ENCODE data around the gene DNAH12.
"Not testable (repeated sequence)": the region's sequence is repeated elsewhere in the genome, so short reads cannot be mapped to it uniquely, and the experiment has no call there.

DNAH12 gene

GRCh38 chr3:57411715-57412114 is 132.4 kb downstream of the DNAH12 start:
- DNase-seq: no peak

GRCh38 chr3:57409471-57409870 is 134.7 kb downstream of the DNAH12 start:
- no peak for DNase-seq

GRCh38 chr3:57402675-57403074 is 141.5 kb downstream of the DNAH12 start:
- no peak for DNase-seq

- DNase-seq: peak in 5 of 58 donors; percentile 0 to 3 (median 1)
These were observed 146.7 kb downstream of the DNAH12 start for GRCh38 chr3:57397175-57398026.

GRCh38 chr3:57393977-57394376 is 150.2 kb downstream of the DNAH12 start:
- DNase-seq: no peak

GRCh38 chr3:57391767-57392166 is 152.4 kb downstream of the DNAH12 start:
- DNase-seq: no peak

GRCh38 chr3:57389271-57389670 is 154.9 kb downstream of the DNAH12 start:
- no peak for DNase-seq

GRCh38 chr3:57386307-57386706 is 157.8 kb downstream of the DNAH12 start:
- no peak for DNase-seq

- no peak for DNase-seq
These were observed 158.6 kb downstream of the DNAH12 start for GRCh38 chr3:57385498-57385897.

- no peak for DNase-seq
These were observed 160.3 kb downstream of the DNAH12 start for GRCh38 chr3:57383838-57384237.

- no peak for DNase-seq
These were observed 160.7 kb downstream of the DNAH12 start for GRCh38 chr3:57383406-57383805.

GRCh38 chr3:57382933-57383332 is 161.2 kb downstream of the DNAH12 start:
- peak in 4 of 58 donors; percentile 1 to 3 (median 2) for DNase-seq

- no peak for DNase-seq
These were observed 173.8 kb downstream of the DNAH12 start for GRCh38 chr3:57370341-57370740.

- DNase-seq: not testable (repeated sequence)
These were observed 179.1 kb downstream of the DNAH12 start for GRCh38 chr3:57365089-57365488.

GRCh38 chr3:57356275-57356674 is 187.9 kb downstream of the DNAH12 start:
- DNase-seq: not testable (repeated sequence)

GRCh38 chr3:57354768-57355167 is 189.4 kb downstream of the DNAH12 start:
- no peak for DNase-seq

- DNase-seq: no peak
These were observed 193.9 kb downstream of the DNAH12 start for GRCh38 chr3:57350271-57350670.

GRCh38 chr3:57339071-57339642 is 205.0 kb downstream of the DNAH12 start:
- not testable (repeated sequence) for DNase-seq

- DNase-seq: not testable (repeated sequence)
These were observed 205.7 kb downstream of the DNAH12 start for GRCh38 chr3:57338272-57339070.

GRCh38 chr3:57335283-57335938 is 208.7 kb downstream of the DNAH12 start:
- DNase-seq: no peak

- DNase-seq: no peak
These were observed 213.0 kb downstream of the DNAH12 start for GRCh38 chr3:57331078-57331610.
